Measurements from ENCODE around the gene UTS2.

The UTS2 gene

DNA sequence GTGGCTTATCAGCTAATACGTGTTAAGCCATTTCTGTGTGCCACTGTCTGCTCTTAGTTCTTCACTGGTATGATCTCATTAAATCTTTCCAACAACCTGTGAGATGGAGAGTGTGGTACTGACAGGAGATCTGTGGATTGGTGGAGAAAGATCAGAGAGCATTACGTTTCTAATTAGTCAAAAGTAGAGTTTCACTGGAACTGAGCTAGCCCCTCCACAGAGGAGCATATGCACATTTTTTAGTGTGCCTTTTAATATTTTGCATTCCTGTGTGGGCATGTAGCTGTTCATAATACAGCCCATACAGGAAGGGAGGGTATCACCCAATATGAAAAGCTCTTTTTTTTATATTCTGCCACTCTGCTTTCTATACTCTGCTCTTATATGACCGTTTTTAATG, 31.6 kb downstream of the UTS2 start:
- no peak for DNase-seq
- intact Hi-C loops (cut with DNase I): no loop called here

DNA sequence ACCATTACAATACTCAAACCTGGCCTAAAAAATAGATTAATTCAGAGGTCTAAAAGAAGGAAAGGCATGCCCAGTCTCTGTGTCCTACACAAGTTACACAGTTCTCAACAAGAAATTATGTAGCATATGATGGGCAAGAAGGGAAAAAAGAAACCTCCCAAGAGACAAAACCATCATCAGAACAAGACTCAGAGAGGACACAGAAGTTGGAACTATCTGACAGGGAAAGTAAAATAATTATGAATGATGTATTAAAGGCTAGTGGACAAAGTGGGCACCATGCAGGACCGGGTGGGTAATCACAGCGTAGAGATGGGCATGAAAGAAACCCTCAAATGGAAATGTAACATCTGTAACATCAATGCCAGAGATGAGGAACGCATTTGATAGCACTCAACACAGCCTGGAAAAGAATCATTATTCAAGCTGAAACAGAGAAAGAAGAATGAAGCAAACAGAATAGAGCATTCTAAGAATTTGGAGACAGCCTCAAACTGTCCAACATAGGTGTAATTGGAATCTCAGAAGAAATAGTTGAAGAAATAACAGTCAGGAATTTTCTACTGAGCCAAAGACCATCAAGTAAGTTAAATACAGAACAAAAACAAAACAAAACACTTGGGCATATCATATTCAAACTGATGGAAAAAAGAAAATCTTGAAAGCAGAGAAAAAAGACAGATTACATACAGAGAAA, 39.0 kb downstream of the UTS2 start:
- intact Hi-C loops (cut with DNase I): no loop called here
- no peak for DNase-seq

DNA sequence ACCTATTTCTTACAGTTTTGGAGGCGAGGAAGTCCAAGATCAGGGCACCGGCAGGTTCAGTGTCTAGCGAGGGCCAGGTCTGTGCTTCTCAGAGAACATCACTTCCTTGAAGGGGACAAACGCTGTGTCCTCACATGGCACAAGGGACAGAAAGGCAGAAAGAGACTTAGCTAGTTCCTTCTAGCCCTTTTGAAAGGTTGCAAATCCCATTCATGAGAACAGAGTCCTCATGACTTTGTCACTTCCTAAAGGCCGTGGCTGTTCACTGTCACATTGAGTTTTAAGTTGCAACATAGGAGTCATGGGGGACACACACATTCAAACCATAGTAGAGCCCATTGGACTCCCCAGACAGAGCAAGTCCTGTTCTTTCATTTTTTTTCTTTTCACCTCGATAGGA, 41.4 kb downstream of the UTS2 start:
- no peak for DNase-seq
- intact Hi-C loops (cut with DNase I): no loop called here

DNA sequence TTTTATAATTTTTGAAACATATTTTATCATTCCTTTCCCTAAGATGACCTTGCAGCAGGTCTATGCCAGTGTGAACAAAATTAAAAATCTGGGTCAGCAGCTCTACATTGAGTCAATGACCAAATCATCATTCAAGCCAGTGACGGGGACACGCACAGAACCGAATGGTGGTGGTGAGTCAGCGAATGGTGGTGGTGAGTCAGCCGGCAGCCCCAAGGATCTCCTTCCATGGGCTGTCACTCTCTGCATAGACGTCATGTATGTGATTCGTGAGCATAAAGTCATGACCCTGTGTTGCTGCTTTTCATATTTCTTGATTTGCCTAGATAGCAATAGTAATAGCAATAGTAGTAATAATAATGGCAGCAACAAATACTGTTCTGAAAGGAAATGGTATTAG, 42.5 kb downstream of the UTS2 start:
- intact Hi-C loops (cut with DNase I): no loop called here
- DNase-seq: peak in 1 of 10 donors; percentile 21

DNA sequence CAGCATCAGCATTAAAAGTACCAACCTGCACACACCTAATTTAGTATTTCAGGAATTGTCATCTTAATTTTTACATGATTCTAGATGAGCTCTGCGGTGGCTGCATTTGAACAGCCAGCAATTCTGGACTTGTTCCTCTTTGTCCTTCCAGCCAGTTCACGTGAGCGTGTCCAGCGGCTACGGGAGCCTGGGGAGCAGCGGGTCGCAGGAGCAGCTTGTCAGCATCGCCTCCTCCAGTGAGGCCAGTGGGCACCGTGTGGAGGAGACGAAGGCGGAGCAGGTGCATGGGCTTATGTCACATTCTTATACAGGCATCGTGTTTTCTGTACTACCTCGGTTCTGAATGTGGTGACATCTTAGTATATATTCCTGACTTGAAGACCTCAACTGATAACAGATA, 43.1 kb downstream of the UTS2 start:
- peak in 1 of 10 donors; percentile 49 for DNase-seq
- intact Hi-C loops (cut with DNase I): no loop called here

DNA sequence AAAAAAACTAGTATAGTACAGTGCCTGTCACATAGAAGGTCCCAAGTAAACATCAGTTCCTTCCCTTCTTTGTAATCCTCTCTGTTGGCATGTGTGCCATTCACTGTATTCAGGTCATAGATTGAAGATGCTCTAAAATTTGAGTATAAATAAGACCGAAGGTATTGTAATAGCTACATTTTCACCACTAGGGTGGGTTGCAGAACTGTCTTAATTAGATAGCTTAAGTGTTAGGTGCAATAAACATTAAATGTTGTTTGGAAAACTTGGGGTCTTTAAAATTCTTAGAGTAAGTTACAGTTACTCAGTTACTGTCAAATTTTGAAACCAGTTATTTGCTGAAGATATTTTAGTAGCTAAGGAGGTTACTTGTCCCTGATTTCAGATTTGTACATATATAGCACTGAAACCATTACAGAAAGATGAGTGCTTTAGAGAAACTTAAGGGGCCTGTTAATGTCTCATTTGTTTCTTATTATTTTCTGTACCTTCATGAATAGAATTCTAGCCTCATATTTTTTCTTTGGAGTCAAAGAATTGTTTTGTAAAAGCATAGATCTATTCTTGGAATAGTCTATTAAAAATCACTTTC, 44.5 kb downstream of the UTS2 start:
- DNase-seq: no peak
- intact Hi-C loops (cut with DNase I): no loop called here

DNA sequence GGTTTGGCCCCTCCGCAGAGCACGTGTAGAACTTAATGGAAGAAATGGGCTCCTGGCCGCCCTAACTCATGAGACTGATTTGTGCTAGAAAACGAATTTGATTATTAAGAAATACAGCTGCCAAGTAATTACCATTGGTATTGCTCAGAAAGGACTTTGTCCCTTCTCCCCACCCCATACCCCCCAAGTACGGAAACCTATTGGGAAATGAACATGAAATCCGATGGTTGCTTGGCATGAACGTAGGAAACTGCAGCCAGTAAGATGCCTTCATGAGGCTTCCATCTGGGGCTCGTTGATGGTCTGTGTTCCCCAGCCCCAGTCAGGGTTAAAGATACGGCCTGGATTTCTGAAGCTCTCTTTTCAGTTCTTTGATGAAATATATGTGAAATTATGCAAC, 47.4 kb downstream of the UTS2 start:
- no peak for DNase-seq
- intact Hi-C loops (cut with DNase I): no loop called here
